ENCODE measurements around the gene KSR2. TPM values are rescaled to one million over a fixed set of nuclear protein-coding genes. Genes with fewer than 3 reads are reported as not detected.

KSR2 gene
- total RNA-seq, 4 donors from 2014 or later, result under 0.01 to 0.06 (median 0.03) TPM

DNA sequence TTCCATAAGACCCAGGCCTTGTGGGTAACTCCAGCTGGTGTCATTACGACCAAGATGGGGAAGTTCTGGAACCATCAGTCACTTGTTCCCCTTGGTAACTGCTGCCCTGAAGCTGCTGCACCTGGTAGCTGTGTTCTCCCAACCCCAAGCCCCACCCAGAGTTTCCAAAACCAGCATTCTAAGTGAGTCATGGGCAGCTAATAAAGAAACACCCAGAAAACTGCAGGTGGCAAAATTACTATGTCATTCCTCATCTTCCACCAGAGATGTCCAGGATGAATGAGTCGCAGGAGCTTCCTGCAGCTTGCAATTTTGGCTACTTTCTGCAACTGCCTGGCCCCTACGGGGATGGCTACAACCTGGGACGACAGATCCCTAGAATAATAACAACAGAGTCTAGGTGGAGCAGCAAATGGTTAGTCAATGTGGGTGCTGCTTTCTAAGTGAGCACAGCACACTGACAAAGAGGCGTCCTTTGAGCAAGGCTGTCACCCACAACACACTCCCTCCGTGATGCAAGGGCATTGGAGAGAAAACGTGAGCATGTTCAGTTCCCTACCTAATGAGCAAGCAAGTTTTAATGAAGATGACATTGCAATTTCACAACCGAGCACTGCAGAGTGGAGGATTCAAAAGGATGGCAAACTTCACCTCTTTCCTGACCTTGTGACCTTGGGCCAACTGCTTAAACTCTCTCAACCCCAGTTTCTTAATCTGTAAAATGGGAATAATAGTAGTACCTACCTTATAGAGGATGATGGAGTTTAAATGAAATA, 306.0 kb downstream of the KSR2 start:
- 59% methylated on average over 8 of the region's 8 CpGs for WGBS
- intact Hi-C loops (cut with DNase I), result no loop called here
- Histone ChIP-seq H3K36me3 (no peaks in the 10 kb centered on the region), H3K9me3 (no peaks in the 10 kb centered on the region), H3K27me3 (peaks cover 0 to 31% (median 0%) of the 10 kb centered on the region in 4 donors), H3K27ac (replicated peaks in 1 of 4) (no peak overlapping the region), H3K4me3 (no peak overlapping the region), H3K4me1 (no peaks in the 10 kb centered on the region)
- TF ChIP-seq, protein P1, sequence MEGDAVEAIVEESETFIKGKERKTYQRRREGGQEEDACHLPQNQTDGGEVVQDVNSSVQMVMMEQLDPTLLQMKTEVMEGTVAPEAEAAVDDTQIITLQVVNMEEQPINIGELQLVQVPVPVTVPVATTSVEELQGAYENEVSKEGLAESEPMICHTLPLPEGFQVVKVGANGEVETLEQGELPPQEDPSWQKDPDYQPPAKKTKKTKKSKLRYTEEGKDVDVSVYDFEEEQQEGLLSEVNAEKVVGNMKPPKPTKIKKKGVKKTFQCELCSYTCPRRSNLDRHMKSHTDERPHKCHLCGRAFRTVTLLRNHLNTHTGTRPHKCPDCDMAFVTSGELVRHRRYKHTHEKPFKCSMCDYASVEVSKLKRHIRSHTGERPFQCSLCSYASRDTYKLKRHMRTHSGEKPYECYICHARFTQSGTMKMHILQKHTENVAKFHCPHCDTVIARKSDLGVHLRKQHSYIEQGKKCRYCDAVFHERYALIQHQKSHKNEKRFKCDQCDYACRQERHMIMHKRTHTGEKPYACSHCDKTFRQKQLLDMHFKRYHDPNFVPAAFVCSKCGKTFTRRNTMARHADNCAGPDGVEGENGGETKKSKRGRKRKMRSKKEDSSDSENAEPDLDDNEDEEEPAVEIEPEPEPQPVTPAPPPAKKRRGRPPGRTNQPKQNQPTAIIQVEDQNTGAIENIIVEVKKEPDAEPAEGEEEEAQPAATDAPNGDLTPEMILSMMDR (IDR thresholded peaks at IDR 0.05), result no peak
- TF ChIP-seq POLR2A (IDR thresholded peaks at IDR 0.05; ENCODE audit: low read depth), result no peak
- TF ChIP-seq POLR2AphosphoS5 (IDR thresholded peaks at IDR 0.05), result no peak
- no peak for DNase-seq (ENCODE audit: extremely low spot score)

- DNase-seq (ENCODE audit: extremely low spot score), result no peak
- Histone ChIP-seq H3K9me3 (no peaks in the 10 kb centered on the region), H3K4me3 (no peak overlapping the region), H3K27ac (replicated peaks in 1 of 4) (no peak overlapping the region), H3K27me3 (peaks cover 0 to 25% (median 0%) of the 10 kb centered on the region in 4 donors), H3K4me1 (no peaks in the 10 kb centered on the region), H3K36me3 (no peaks in the 10 kb centered on the region)
- TF ChIP-seq, protein P1 (IDR thresholded peaks at IDR 0.05), result no peak
- TF ChIP-seq EP300 (IDR thresholded peaks at IDR 0.05) (no peak), POLR2A (IDR thresholded peaks at IDR 0.05; ENCODE audit: low read depth) (no peak), POLR2AphosphoS5 (IDR thresholded peaks at IDR 0.05) (no peak)
- WGBS, result 89% methylated on average over 6 of the region's 6 CpGs
- intact Hi-C loops (cut with DNase I), result no loop called here
These were observed 306.6 kb downstream of the KSR2 start for GRCh38 chr12:117662220-117662619.

DNA sequence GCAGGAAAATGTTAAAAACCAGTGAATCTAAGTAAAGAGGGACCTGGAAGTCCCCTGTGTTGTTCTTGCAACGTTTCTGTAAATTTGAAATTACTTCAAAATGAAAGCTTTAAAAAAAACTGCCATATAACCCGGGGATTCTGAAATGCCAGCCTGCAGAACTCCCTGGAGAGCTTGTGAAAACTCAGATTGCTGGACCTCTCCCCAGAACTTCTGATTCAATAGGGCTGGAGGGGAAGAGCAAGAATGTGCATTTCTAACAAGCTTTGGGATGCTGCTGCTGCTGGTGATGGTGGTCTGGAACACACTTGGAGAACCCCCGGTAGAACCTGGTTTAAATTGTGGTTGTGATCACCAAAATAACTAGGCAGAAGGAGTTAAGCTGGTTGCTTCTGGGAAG, 307.3 kb downstream of the KSR2 start:
- Histone ChIP-seq H3K9me3 (no peaks in the 10 kb centered on the region), H3K27me3 (peaks cover 0 to 19% (median 0%) of the 10 kb centered on the region in 4 donors), H3K4me3 (no peak overlapping the region), H3K36me3 (no peaks in the 10 kb centered on the region), H3K27ac (replicated peaks in 1 of 4) (no peak overlapping the region), H3K4me1 (no peaks in the 10 kb centered on the region)
- intact Hi-C loops (cut with DNase I), result no loop called here
- TF ChIP-seq, protein P1 (IDR thresholded peaks at IDR 0.05), result no peak
- TF ChIP-seq POLR2AphosphoS5 (IDR thresholded peaks at IDR 0.05), result no peak
- no peak for TF ChIP-seq EP300 (IDR thresholded peaks at IDR 0.05)
- WGBS, result 48% methylated on average over 3 of the region's 3 CpGs
- DNase-seq (ENCODE audit: extremely low spot score), result no peak

GRCh38 chr12:117660896-117661295, 307.9 kb downstream of the KSR2 start:
- no peak for DNase-seq (ENCODE audit: extremely low spot score)
- intact Hi-C loops (cut with DNase I), result no loop called here
- H3K9me3 ChIP-seq, result no peaks in the 10 kb centered on the region
- H3K4me1 ChIP-seq, result no peaks in the 10 kb centered on the region
- WGBS, result 79% methylated on average over 3 of the region's 3 CpGs
- H3K36me3 ChIP-seq, result no peaks in the 10 kb centered on the region
- TF ChIP-seq EP300 (IDR thresholded peaks at IDR 0.05), result no peak
- TF ChIP-seq, protein P1 (IDR thresholded peaks at IDR 0.05), result no peak
- no peak for TF ChIP-seq POLR2AphosphoS5 (IDR thresholded peaks at IDR 0.05)
- no peak for TF ChIP-seq POLR2A (IDR thresholded peaks at IDR 0.05; ENCODE audit: low read depth)
- H3K4me3 ChIP-seq, result no peak overlapping the region
- H3K27me3 ChIP-seq, result peaks cover 0 to 15% (median 0%) of the 10 kb centered on the region in 4 donors
- H3K27ac ChIP-seq (replicated peaks in 1 of 4), result no peak overlapping the region

GRCh38 chr12:117658226-117658625, 310.6 kb downstream of the KSR2 start:
- intact Hi-C loops (cut with DNase I), result no loop called here
- no peaks in the 10 kb centered on the region for H3K27me3 ChIP-seq
- no peak for DNase-seq (ENCODE audit: extremely low spot score)
- no peak overlapping the region for H3K27ac ChIP-seq (replicated peaks in 1 of 4)
- H3K36me3 ChIP-seq, result no peaks in the 10 kb centered on the region
- TF ChIP-seq, protein P1 (IDR thresholded peaks at IDR 0.05), result no peak
- TF ChIP-seq POLR2AphosphoS5 (IDR thresholded peaks at IDR 0.05), result no peak
- no peak for TF ChIP-seq POLR2A (IDR thresholded peaks at IDR 0.05; ENCODE audit: low read depth)
- no peak for TF ChIP-seq EP300 (IDR thresholded peaks at IDR 0.05)
- 84% methylated on average over 2 of the region's 2 CpGs for WGBS
- no peak overlapping the region for H3K4me3 ChIP-seq
- H3K9me3 ChIP-seq, result no peaks in the 10 kb centered on the region
- no peaks in the 10 kb centered on the region for H3K4me1 ChIP-seq
